SK-N-SH treated with all-trans-retinoic acid at 6 μM for 48 hours (cell line): ENCODE results near the gene DPYD.

ENCODE experiments used
- ATAC-seq: fragments of 200-7000 bp; cut with Tn5 transposase; 3 replicates; pipeline ENCODE4 v1.9.1; 2020; ENCODE audit warnings: mild to moderate bottlenecking, moderate library complexity
- ARNTL ChIP-seq: fragments of 450-650 bp; formaldehyde crosslinking; IDR thresholded peaks from 2 replicates; pipeline ENCODE4 v1.5.0; 2020; ENCODE audit warnings: low read depth, mild to moderate bottlenecking, moderate library complexity, borderline replicate concordance
- CSDC2 ChIP-seq: fragments of 250-450 bp; sonication (Bioruptor Pico); IDR thresholded peaks from 2 replicates; pipeline ENCODE4 v1.5.0; 2020; ENCODE audit warnings: mild to moderate bottlenecking, moderate library complexity
- ESRRG ChIP-seq: fragments of 250-450 bp; sonication (Bioruptor Pico); IDR thresholded peaks from 2 replicates; pipeline ENCODE4 v1.6.1; 2021; ENCODE audit warnings: mild to moderate bottlenecking
- GLIS3 ChIP-seq: fragments of 250-450 bp; sonication (Bioruptor Pico); IDR thresholded peaks from 2 replicates; pipeline ENCODE4 v1.5.0; 2020; ENCODE audit warnings: mild to moderate bottlenecking, moderate library complexity
- ISL1 ChIP-seq: fragments of 250-450 bp; sonication (Bioruptor Pico); IDR thresholded peaks from 2 replicates; pipeline ENCODE4 v2.1.2; 2022; ENCODE audit warnings: mild to moderate bottlenecking, moderate library complexity
- OSR1 ChIP-seq: fragments of 250-450 bp; sonication (Bioruptor Pico); IDR thresholded peaks from 2 replicates; pipeline ENCODE4 v1.8.0; 2022; ENCODE audit warnings: moderate library complexity, mild to moderate bottlenecking, inconsistent platforms
- POU6F1 ChIP-seq: fragments of 250-450 bp; sonication (Bioruptor Pico); IDR thresholded peaks from 2 replicates; pipeline ENCODE4 v1.8.0; 2021; ENCODE audit warnings: low read depth, mild to moderate bottlenecking, moderate library complexity, borderline replicate concordance
- RARB ChIP-seq: fragments of 250-450 bp; sonication (Bioruptor Pico); IDR thresholded peaks from 2 replicates; pipeline ENCODE4 v1.8.0; 2021; ENCODE audit warnings: mild to moderate bottlenecking, moderate library complexity
- SNAI2 ChIP-seq: fragments of 250-450 bp; sonication (Bioruptor Pico); IDR thresholded peaks from 2 replicates; pipeline ENCODE4 v1.5.0; 2020; ENCODE audit warnings: mild to moderate bottlenecking, moderate library complexity
- TCF4 ChIP-seq: fragments of 250-450 bp; sonication (Bioruptor Pico); IDR thresholded peaks from 2 replicates; pipeline ENCODE4 v1.8.0; 2021; ENCODE audit warnings: mild to moderate bottlenecking, moderate library complexity, borderline replicate concordance
- TOX ChIP-seq: fragments of 250-450 bp; sonication (Bioruptor Pico); IDR thresholded peaks from 2 replicates; pipeline ENCODE4 v1.8.0; 2021; ENCODE audit warnings: mild to moderate bottlenecking, moderate library complexity, borderline replicate concordance
- TSHZ2 ChIP-seq: fragments of 250-450 bp; sonication (Bioruptor Pico); IDR thresholded peaks from 2 replicates; pipeline ENCODE4 v1.5.0; 2020; ENCODE audit warnings: mild to moderate bottlenecking, moderate library complexity
- ZC3H10 ChIP-seq: fragments of 250-450 bp; sonication (Bioruptor Pico); IDR thresholded peaks from 2 replicates; pipeline ENCODE4 v1.5.1; 2021; ENCODE audit warnings: mild to moderate bottlenecking, moderate library complexity
- ZFP30 ChIP-seq: fragments of 450-650 bp; formaldehyde crosslinking; IDR thresholded peaks from 2 replicates; pipeline ENCODE4 v1.5.0; 2022; ENCODE audit warnings: mild to moderate bottlenecking, moderate library complexity
- ZNF8 ChIP-seq: fragments of 450-650 bp; formaldehyde crosslinking; IDR thresholded peaks from 2 replicates; pipeline ENCODE4 v1.5.0; 2020; ENCODE audit warnings: mild to moderate bottlenecking, moderate library complexity
- TF ChIP-seq, protein P1 (sequence below): fragments of 250-450 bp; sonication (Bioruptor Pico); IDR thresholded peaks from 2 replicates; pipeline ENCODE4 v1.5.1; 2021; ENCODE audit warnings: mild to moderate bottlenecking, moderate library complexity

DPYD gene

DNA sequence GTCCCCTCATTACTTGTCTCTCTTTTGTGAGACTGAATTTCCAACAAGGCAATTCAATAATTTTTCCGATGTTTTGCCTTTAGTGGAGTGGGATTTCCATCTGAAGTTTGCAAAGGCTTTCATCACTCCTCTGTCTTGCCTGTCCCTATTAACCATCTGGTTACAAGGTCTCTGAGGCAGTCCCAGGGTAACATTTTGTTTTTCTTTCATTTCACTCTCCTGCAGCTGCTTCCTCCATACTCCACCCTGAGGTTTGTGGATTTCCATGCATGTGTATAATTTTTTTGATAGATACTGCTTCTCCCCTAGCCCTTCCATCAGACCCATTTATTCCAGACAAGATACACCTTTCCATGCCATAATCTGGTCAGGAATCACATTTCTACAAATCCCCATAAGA, 832.4 kb downstream of the DPYD start:
- TF ChIP-seq SNAI2 (CRISPR knock-in tag) (no peak), TSHZ2 (CRISPR knock-in tag) (no peak), ESRRG (CRISPR knock-in tag) (no peak), TCF4 (CRISPR knock-in tag) (no peak), TOX (CRISPR knock-in tag) (no peak), ISL1 (CRISPR knock-in tag) (no peak), ZNF8 (no peak), OSR1 (CRISPR knock-in tag) (no peak), POU6F1 (CRISPR knock-in tag) (no peak)
- ATAC-seq = no peak

- ATAC-seq = no peak
- TF ChIP-seq ZC3H10 (CRISPR knock-in tag) (no peak), OSR1 (CRISPR knock-in tag) (no peak), ZFP30 (CRISPR knock-in tag) (no peak), ARNTL (no peak), TSHZ2 (CRISPR knock-in tag) (no peak), SNAI2 (CRISPR knock-in tag) (no peak), RARB (no peak), GLIS3 (CRISPR knock-in tag) (no peak), CSDC2 (CRISPR knock-in tag) (no peak)
- TF ChIP-seq, protein P1, sequence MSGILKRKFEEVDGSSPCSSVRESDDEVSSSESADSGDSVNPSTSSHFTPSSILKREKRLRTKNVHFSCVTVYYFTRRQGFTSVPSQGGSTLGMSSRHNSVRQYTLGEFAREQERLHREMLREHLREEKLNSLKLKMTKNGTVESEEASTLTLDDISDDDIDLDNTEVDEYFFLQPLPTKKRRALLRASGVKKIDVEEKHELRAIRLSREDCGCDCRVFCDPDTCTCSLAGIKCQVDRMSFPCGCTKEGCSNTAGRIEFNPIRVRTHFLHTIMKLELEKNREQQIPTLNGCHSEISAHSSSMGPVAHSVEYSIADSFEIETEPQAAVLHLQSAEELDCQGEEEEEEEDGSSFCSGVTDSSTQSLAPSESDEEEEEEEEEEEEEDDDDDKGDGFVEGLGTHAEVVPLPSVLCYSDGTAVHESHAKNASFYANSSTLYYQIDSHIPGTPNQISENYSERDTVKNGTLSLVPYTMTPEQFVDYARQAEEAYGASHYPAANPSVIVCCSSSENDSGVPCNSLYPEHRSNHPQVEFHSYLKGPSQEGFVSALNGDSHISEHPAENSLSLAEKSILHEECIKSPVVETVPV (CRISPR knock-in tag) = no peak
- TF ChIP-seq, all 23 proteins: peak for 0
Observed at GRCh38 chr1:97084546-97084945, 836.3 kb downstream of the DPYD start.

GRCh38 chr1:97082160-97082848, 838.5 kb downstream of the DPYD start:
- ATAC-seq = no peak
- peak; percentile 87 for TF ChIP-seq TCF4 (CRISPR knock-in tag)
- TF ChIP-seq ISL1 (CRISPR knock-in tag) = peak; percentile 71
- no peak for TF ChIP-seq TSHZ2 (CRISPR knock-in tag)
